Progenitor cell of endocrine pancreas (in vitro differentiated cells): ENCODE results near the gene TAP1. TPM values are rescaled to one million over a fixed set of nuclear protein-coding genes. Genes with fewer than 3 reads are reported as not detected.
A peak's percentile ranks its signal among the peaks of the same experiment; 100 is the strongest.

Source experiments
- DNase-seq: peaks from one replicate; pipeline ENCODE4 v3.0.0; 2021; ENCODE audit warnings: low spot score; ENCODE audit not compliant: unreplicated experiment
- H3K27ac Mint-ChIP-seq: 2 replicates; pipeline ENCODE4 v1.8.0; 2021; ENCODE audit warnings: mild to moderate bottlenecking, moderate library complexity, mixed read lengths
- H3K27me3 Mint-ChIP-seq: 2 replicates; pipeline ENCODE4 v1.8.0; 2021; ENCODE audit warnings: mixed read lengths
- H3K36me3 Mint-ChIP-seq: 2 replicates; pipeline ENCODE4 v1.8.0; 2022; ENCODE audit warnings: mixed read lengths; ENCODE audit not compliant: insufficient read depth
- H3K4me1 Mint-ChIP-seq: 2 replicates; pipeline ENCODE4 v1.8.0; 2021; ENCODE audit warnings: low read depth, mixed read lengths
- H3K4me3 Mint-ChIP-seq: 2 replicates; pipeline ENCODE4 v1.8.0; 2021; ENCODE audit warnings: low read depth, mild to moderate bottlenecking, moderate library complexity, mixed read lengths
- H3K9me3 Mint-ChIP-seq: 2 replicates; pipeline ENCODE4 v1.8.0; 2021; ENCODE audit warnings: low read depth, mixed read lengths
- total RNA-seq: library from RNA; stranded (reverse); gene quantifications from 2 replicates; pipeline ENCODE4 v1.2.1, GENCODE V29; 2021
- TF ChIP-seq, protein P1 (sequence below): fragments of 200-600 bp; sonication (generic); IDR thresholded peaks from one replicate; pipeline ENCODE4 v1.5.0; 2021; ENCODE audit warnings: antibody characterized with exemption, mild to moderate bottlenecking; ENCODE audit not compliant: unreplicated experiment

The TAP1 gene
- total RNA-seq, 1 donor from 2014 or later, result 0.50 TPM

DNA sequence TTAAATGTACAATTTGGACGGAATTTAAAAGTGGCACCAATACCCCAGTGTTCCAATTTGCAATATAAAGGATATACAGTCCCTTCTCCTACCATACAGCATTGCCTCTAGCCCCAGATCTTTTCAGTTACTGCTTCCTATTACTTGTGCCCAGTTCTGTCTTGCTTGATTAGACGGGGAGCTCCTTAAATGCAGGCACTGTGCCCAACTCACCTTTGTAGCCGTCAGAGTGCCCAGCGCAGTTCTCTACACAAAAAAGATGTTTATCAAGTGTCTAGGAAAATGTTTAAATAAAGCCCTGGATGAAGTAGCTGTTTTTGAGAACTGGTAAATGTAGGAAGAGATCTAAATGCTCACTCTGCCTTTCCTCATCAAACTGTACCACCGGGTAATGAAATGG lies 22.6 kb downstream of the TAP1 start:
- H3K27me3 Mint-ChIP-seq, result peaks cover 59% of the 10 kb centered on the region
- H3K27ac Mint-ChIP-seq, result no peak overlapping the region
- no peaks in the 10 kb centered on the region for H3K4me1 Mint-ChIP-seq
- H3K4me3 Mint-ChIP-seq, result no peak overlapping the region
- DNase-seq, result no peak
- TF ChIP-seq, protein P1, sequence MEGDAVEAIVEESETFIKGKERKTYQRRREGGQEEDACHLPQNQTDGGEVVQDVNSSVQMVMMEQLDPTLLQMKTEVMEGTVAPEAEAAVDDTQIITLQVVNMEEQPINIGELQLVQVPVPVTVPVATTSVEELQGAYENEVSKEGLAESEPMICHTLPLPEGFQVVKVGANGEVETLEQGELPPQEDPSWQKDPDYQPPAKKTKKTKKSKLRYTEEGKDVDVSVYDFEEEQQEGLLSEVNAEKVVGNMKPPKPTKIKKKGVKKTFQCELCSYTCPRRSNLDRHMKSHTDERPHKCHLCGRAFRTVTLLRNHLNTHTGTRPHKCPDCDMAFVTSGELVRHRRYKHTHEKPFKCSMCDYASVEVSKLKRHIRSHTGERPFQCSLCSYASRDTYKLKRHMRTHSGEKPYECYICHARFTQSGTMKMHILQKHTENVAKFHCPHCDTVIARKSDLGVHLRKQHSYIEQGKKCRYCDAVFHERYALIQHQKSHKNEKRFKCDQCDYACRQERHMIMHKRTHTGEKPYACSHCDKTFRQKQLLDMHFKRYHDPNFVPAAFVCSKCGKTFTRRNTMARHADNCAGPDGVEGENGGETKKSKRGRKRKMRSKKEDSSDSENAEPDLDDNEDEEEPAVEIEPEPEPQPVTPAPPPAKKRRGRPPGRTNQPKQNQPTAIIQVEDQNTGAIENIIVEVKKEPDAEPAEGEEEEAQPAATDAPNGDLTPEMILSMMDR, result no peak
- no peaks in the 10 kb centered on the region for H3K9me3 Mint-ChIP-seq
- H3K36me3 Mint-ChIP-seq, result no peaks in the 10 kb centered on the region

DNA sequence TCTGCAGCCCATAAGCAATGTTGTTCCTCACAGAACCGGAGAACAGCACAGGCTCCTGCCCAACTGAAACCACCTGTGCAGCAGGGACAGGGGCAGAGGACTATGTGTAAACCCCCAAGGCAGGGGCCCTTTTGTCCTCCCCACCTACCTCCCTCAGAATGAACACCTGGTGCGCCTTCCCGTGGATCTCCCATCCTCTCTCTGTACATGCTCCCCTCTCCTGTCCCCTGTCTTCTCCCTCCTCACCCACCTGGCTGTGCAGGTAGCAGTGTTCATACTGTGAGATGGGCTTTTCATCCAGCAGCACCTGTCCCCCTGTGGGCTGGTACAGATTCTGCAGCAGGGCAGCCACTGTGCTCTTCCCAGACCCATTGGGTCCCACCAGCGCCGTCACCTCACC lies 23.5 kb downstream of the TAP1 start:
- no peak overlapping the region for H3K27ac Mint-ChIP-seq
- TF ChIP-seq, protein P1, result no peak
- no peak for DNase-seq
- peaks cover 52% of the 10 kb centered on the region for H3K27me3 Mint-ChIP-seq
- no peaks in the 10 kb centered on the region for H3K36me3 Mint-ChIP-seq
- no peak overlapping the region for H3K4me3 Mint-ChIP-seq
- H3K9me3 Mint-ChIP-seq, result no peaks in the 10 kb centered on the region
- H3K4me1 Mint-ChIP-seq, result no peaks in the 10 kb centered on the region

DNA sequence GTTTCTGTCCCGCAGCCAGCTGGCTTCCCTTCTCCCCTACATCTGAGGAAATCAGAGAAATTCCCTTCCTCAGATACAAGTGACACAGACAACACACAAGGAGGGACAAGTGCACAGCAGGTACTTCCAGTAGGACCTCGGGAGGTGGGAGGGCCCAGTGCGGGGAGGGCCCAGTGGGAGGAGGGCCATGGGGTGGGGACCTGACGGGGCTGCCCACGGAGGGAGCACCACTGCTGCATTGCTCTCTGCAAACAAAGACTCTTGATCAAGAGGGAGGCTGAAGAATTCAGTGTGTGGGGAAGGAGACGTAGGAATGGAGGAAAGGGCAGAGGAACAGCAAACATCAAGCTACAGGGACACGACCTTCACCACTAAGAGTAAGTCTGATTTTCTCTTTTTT lies 24.0 kb downstream of the TAP1 start:
- DNase-seq, result no peak
- Mint-ChIP-seq H3K27me3 (peaks cover 49% of the 10 kb centered on the region), H3K27ac (no peak overlapping the region), H3K4me1 (no peaks in the 10 kb centered on the region), H3K36me3 (no peaks in the 10 kb centered on the region), H3K4me3 (no peak overlapping the region), H3K9me3 (no peaks in the 10 kb centered on the region)
- TF ChIP-seq, protein P1, result no peak

- TF ChIP-seq, protein P1, result no peak
- H3K4me3 Mint-ChIP-seq, result no peak overlapping the region
- no peaks in the 10 kb centered on the region for H3K4me1 Mint-ChIP-seq
These were observed 26.5 kb downstream of the TAP1 start for GRCh38 chr6:32827025-32827424.

GRCh38 chr6:32825966-32826365 lies 27.5 kb downstream of the TAP1 start:
- H3K4me1 Mint-ChIP-seq, result no peaks in the 10 kb centered on the region
- H3K36me3 Mint-ChIP-seq, result no peaks in the 10 kb centered on the region
- TF ChIP-seq, protein P1, result peak; percentile 33
- DNase-seq, result no peak
- no peak overlapping the region for H3K27ac Mint-ChIP-seq
- H3K27me3 Mint-ChIP-seq, result peaks cover 34% of the 10 kb centered on the region
- no peaks in the 10 kb centered on the region for H3K9me3 Mint-ChIP-seq
- H3K4me3 Mint-ChIP-seq, result no peak overlapping the region

More at GRCh38 chr6:32827025-32827424, 26.5 kb downstream of the TAP1 start:
- Mint-ChIP-seq H3K27ac (no peak overlapping the region), H3K9me3 (no peaks in the 10 kb centered on the region), H3K27me3 (peaks cover 32% of the 10 kb centered on the region), H3K36me3 (no peaks in the 10 kb centered on the region)
- DNase-seq, result no peak
